Measurements from ENCODE around the gene RASGRF1.

RASGRF1 gene

DNA sequence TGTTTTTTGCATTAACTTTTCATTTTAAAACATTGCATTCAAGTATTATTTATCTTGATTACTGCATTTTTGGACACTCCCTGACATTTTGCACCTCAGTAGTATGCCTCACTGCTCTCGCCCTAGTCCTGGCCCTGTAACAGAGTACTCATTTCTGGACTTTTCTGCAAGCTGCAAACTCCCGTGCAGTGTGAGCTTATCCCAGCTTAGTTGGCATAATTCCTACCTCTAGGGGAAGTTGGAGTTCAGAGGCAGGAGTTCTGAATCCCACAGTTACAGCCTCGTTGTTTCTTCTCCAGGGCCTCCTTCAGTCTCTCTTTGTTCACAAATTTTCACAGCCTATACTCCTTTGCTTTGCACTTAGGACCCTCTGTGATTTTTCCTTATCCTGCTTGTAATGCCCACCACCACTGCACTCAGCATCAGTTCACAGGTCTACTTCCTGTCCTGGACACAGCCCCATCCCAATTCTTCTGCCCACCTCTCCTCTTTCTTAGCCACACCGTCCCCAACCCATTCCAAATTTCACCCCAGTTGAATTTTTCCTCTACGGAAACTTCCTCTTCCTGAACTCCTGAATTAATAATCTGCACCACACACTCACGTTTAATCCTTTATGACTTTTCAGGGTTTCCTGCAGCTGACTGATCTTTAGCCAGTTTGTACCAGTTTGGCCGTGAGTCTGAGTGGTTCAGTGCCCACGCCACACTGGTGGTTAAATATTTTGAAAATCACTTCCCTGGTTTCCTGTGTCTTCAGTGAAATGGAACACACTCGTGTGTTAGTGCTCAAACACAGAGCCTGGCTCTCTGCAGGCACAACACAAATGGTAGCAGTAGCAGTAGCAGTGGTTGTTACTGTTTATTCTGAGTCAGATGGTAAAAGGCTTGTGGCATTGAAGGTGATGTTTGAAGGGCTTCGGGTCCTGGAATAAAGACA lies 139.4 kb downstream of the RASGRF1 start:
- TF ChIP-seq CTCF (conservative IDR thresholded peaks at IDR 0.05; ENCODE audit: low read depth, low read length) = no peak
- H3K27me3 ChIP-seq (ENCODE audit: insufficient read depth, low read depth) = no peaks in the 10 kb centered on the region
- no peaks in the 10 kb centered on the region for H3K4me1 ChIP-seq (ENCODE audit: low read depth, poor library complexity, severe bottlenecking)
- no peaks in the 10 kb centered on the region for H3K79me2 ChIP-seq (ENCODE audit: insufficient read depth, low read depth)
- H2AFZ ChIP-seq (ENCODE audit: low read depth) = no peak overlapping the region
- no peaks in the 10 kb centered on the region for H3K36me3 ChIP-seq (ENCODE audit: insufficient read depth)
- no peak overlapping the region for H3K27ac ChIP-seq
- no peaks in the 10 kb centered on the region for H4K20me1 ChIP-seq (ENCODE audit: insufficient read depth)
- no peak overlapping the region for H3K4me3 ChIP-seq (IDR thresholded peaks at IDR 0.05; ENCODE audit: insufficient read depth, low read depth, low read length)
- H3K4me2 ChIP-seq = no peak overlapping the region
- no peak overlapping the region for H3K9ac ChIP-seq

- Histone ChIP-seq H4K20me1 (ENCODE audit: insufficient read depth) (no peaks in the 10 kb centered on the region), H3K4me2 (no peak overlapping the region), H3K4me1 (ENCODE audit: low read depth, poor library complexity, severe bottlenecking) (no peaks in the 10 kb centered on the region), H2AFZ (ENCODE audit: low read depth) (no peak overlapping the region), H3K27ac (no peak overlapping the region), H3K36me3 (ENCODE audit: insufficient read depth) (no peaks in the 10 kb centered on the region), H3K4me3 (IDR thresholded peaks at IDR 0.05; ENCODE audit: insufficient read depth, low read depth, low read length) (no peak overlapping the region), H3K79me2 (ENCODE audit: insufficient read depth, low read depth) (no peaks in the 10 kb centered on the region), H3K27me3 (ENCODE audit: insufficient read depth, low read depth) (no peaks in the 10 kb centered on the region), H3K9ac (no peak overlapping the region)
- no peak for TF ChIP-seq CTCF (conservative IDR thresholded peaks at IDR 0.05; ENCODE audit: low read depth, low read length)
Measured at GRCh38 chr15:78950343-78950742, 140.2 kb downstream of the RASGRF1 start.

GRCh38 chr15:78949461-78949860 lies 141.1 kb downstream of the RASGRF1 start:
- Histone ChIP-seq H3K9ac (no peak overlapping the region), H3K36me3 (ENCODE audit: insufficient read depth) (no peaks in the 10 kb centered on the region), H3K79me2 (ENCODE audit: insufficient read depth, low read depth) (no peaks in the 10 kb centered on the region), H3K27ac (no peak overlapping the region), H2AFZ (ENCODE audit: low read depth) (no peak overlapping the region), H3K4me2 (no peak overlapping the region), H4K20me1 (ENCODE audit: insufficient read depth) (no peaks in the 10 kb centered on the region), H3K4me1 (ENCODE audit: low read depth, poor library complexity, severe bottlenecking) (no peaks in the 10 kb centered on the region), H3K4me3 (IDR thresholded peaks at IDR 0.05; ENCODE audit: insufficient read depth, low read depth, low read length) (no peak overlapping the region), H3K27me3 (ENCODE audit: insufficient read depth, low read depth) (no peaks in the 10 kb centered on the region)
- TF ChIP-seq CTCF (conservative IDR thresholded peaks at IDR 0.05; ENCODE audit: low read depth, low read length) = no peak

DNA sequence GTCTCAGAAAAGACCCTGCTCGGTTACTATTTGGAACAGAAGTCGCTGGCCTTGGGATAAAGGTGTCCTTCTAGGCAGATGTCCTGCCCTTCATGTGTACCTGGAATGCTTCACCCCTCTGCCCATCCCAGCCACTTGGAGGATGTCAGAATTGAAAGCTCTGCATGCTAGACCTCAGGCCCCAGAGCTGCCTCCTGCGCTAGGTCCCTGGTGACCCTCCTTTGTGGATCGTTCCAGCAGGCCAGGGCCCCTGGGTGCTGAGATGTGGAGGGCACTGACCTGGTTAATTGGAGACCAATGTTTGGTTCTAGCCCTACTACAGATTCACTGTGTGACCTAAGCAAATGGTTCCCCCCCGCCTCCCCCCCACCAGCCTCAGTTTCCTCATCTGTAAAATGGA lies 143.1 kb downstream of the RASGRF1 start:
- TF ChIP-seq CTCF (conservative IDR thresholded peaks at IDR 0.05; ENCODE audit: low read depth, low read length) = no peak
- Histone ChIP-seq H3K4me1 (ENCODE audit: low read depth, poor library complexity, severe bottlenecking) (no peaks in the 10 kb centered on the region), H3K9ac (no peak overlapping the region)

More for the DNA sequence above, 143.1 kb downstream of the RASGRF1 start:
- Histone ChIP-seq H3K36me3 (ENCODE audit: insufficient read depth) (no peaks in the 10 kb centered on the region), H3K27me3 (ENCODE audit: insufficient read depth, low read depth) (no peaks in the 10 kb centered on the region), H4K20me1 (ENCODE audit: insufficient read depth) (no peaks in the 10 kb centered on the region), H3K79me2 (ENCODE audit: insufficient read depth, low read depth) (no peaks in the 10 kb centered on the region), H3K4me2 (no peak overlapping the region), H2AFZ (ENCODE audit: low read depth) (no peak overlapping the region), H3K27ac (no peak overlapping the region), H3K4me3 (IDR thresholded peaks at IDR 0.05; ENCODE audit: insufficient read depth, low read depth, low read length) (no peak overlapping the region)
